GM13977 (cell line): ENCODE results near the gene GP2.
"Not testable (repeated sequence)": the region's sequence is repeated elsewhere in the genome, so short reads cannot be mapped to it uniquely, and the experiment has no call there.

Source experiments
- DNase-seq: peaks from one replicate; pipeline ENCODE4 v3.0.0; 2012; ENCODE audit warnings: low spot score
- CTCF ChIP-seq: IDR thresholded peaks from 2 replicates; pipeline ENCODE4 v1.5.1; 2012; ENCODE audit warnings: mild to moderate bottlenecking, control low read depth; ENCODE audit not compliant: insufficient read depth; ENCODE audit errors: extremely low read depth, missing control alignments
- in situ Hi-C: fragments of 300-500 bp; cut with MboI; formaldehyde crosslinking; loops from one replicate; pipeline ENCODE4 v1.12.0; 2022; ENCODE audit warnings: low sequenced_read_pairs, low pct_unique_long_range_greater_than_20kb, mixed read lengths, inconsistent platforms; ENCODE audit not compliant: unreplicated experiment

Gene GP2

GRCh38 chr16:20315764-20316163, 11.5 kb downstream of the GP2 start:
- in situ Hi-C loops, result no loop called here
- no peak for TF ChIP-seq CTCF
- DNase-seq, result no peak

- in situ Hi-C loops, result no loop called here
- no peak for TF ChIP-seq CTCF
- no peak for DNase-seq
These were observed 12.7 kb downstream of the GP2 start for GRCh38 chr16:20314575-20314974.

GRCh38 chr16:20313741-20314140, 13.6 kb downstream of the GP2 start:
- in situ Hi-C loops, result no loop called here
- TF ChIP-seq CTCF, result no peak
- no peak for DNase-seq

GRCh38 chr16:20312536-20313095, 14.7 kb downstream of the GP2 start:
- in situ Hi-C loops, DNase-seq: not testable (repeated sequence)

GRCh38 chr16:20311548-20311947, 15.8 kb downstream of the GP2 start:
- TF ChIP-seq CTCF, result no peak
- no peak for DNase-seq
- in situ Hi-C loops, result no loop called here

- in situ Hi-C loops, result no loop called here
- no peak for TF ChIP-seq CTCF
- DNase-seq, result no peak
These were observed 16.6 kb downstream of the GP2 start for GRCh38 chr16:20310421-20311395.

GRCh38 chr16:20309786-20310185, 17.5 kb downstream of the GP2 start:
- in situ Hi-C loops, result loop anchor here (10.0 kb wide), 1 partner anchor 405 kb away; no protein-coding TSS in a partner anchor
- no peak for TF ChIP-seq CTCF
- no peak for DNase-seq
